H1 (cell line): ENCODE results near the gene PPP2R2D. TPM values are rescaled to one million over a fixed set of nuclear protein-coding genes. Genes with fewer than 3 reads are reported as not detected.
A peak's percentile ranks its signal among the peaks of the same experiment; 100 is the strongest.

Source experiments
- CTCF ChIA-PET: fragments of 300-600 bp; sonication (Branson Sonifier 250); formaldehyde crosslinking; loops from one replicate; lab custom pipeline; 2021; ENCODE audit not compliant: partially characterized antibody; lab: Charles Lee
- POLR2A ChIA-PET: fragments of 300-600 bp; sonication (Branson Sonifier 250); formaldehyde crosslinking; loops from one replicate; lab custom pipeline; 2021; ENCODE audit warnings: inconsistent platforms; ENCODE audit not compliant: partially characterized antibody; lab: Charles Lee
- DNase-seq, 2 experiments: peaks; one replicate each; pipeline versions ENCODE4 v3.0.0 to v3.0.0-alpha.2; 2010 to 2022; ENCODE audit warnings: low spot score in 2 of 2, low read depth in 1 of 2, mixed read lengths in 1 of 2
- FAIRE-seq: peaks from 2 replicates; lab custom pipeline; 2011; peaks lifted over from hg19 to GRCh38; lab: Jason Lieb, UNC
- H2AFZ ChIP-seq: 2 replicates; pipeline ENCODE4 v1.8.1; 2012; ENCODE audit warnings: low read length, inconsistent platforms
- H2AK5ac ChIP-seq: 2 replicates; pipeline ENCODE4 v1.6.1; 2013; ENCODE audit warnings: low read depth, low read length
- H2BK120ac ChIP-seq: replicated peaks from 2 replicates; pipeline ENCODE3; 2013; ENCODE audit warnings: low read depth, low read length, inconsistent platforms
- H2BK12ac ChIP-seq: 2 replicates; pipeline ENCODE4 v1.6.1; 2013; ENCODE audit warnings: low read depth, low read length
- H2BK15ac ChIP-seq: 2 replicates; pipeline ENCODE4 v1.6.1; 2013; ENCODE audit warnings: low read length
- H2BK20ac ChIP-seq: 2 replicates; pipeline ENCODE4 v1.6.1; 2013; ENCODE audit warnings: low read length
- H2BK5ac ChIP-seq: 2 replicates; pipeline ENCODE4 v1.6.1; 2013; ENCODE audit warnings: low read depth, low read length
- H3K14ac ChIP-seq: 2 replicates; pipeline ENCODE4 v1.6.1; 2013; ENCODE audit warnings: inconsistent platforms; ENCODE audit not compliant: insufficient read length
- H3K18ac ChIP-seq: 2 replicates; pipeline ENCODE4 v1.6.1; 2013; ENCODE audit warnings: low read length; ENCODE audit errors: extremely low read depth
- H3K23ac ChIP-seq: 2 replicates; pipeline ENCODE4 v1.6.1; 2013; ENCODE audit warnings: inconsistent platforms; ENCODE audit not compliant: insufficient read length
- H3K23me2 ChIP-seq: 2 replicates; pipeline ENCODE4 v1.6.1; 2013; ENCODE audit warnings: low read depth, low read length
- H3K27ac ChIP-seq: 2 replicates; pipeline ENCODE4 v1.6.1; 2011; ENCODE audit warnings: low read depth, low read length, inconsistent platforms
- H3K27me3 ChIP-seq, 4 experiments: replicated peaks in 1 of 4; 1 replicate in 1 of 4; 2 replicates in 3 of 4; pipeline versions ENCODE4 v1.6.1 to v1.8.1; 2011 to 2013; ENCODE audit warnings: low read length in 3 of 4, mild to moderate bottlenecking in 3 of 4, inconsistent platforms in 2 of 4, mixed read lengths in 2 of 4, moderate library complexity in 1 of 4; ENCODE audit not compliant: control insufficient read depth in 3 of 4, insufficient read depth in 3 of 4; ENCODE audit errors: extremely low read depth in 1 of 4
- H3K36me3 ChIP-seq, 4 experiments: 2 replicates each; pipeline versions ENCODE4 v1.6.1 to v1.8.1; 2011 to 2013; ENCODE audit warnings: mild to moderate bottlenecking in 4 of 4, low read length in 3 of 4, moderate library complexity in 2 of 4, control low read depth in 1 of 4, inconsistent platforms in 1 of 4; ENCODE audit not compliant: insufficient read depth in 4 of 4, control insufficient read depth in 2 of 4
- H3K4ac ChIP-seq: replicated peaks from 2 replicates; pipeline ENCODE3; 2013; ENCODE audit warnings: low read length, low read depth, mixed read lengths, inconsistent platforms; ENCODE audit not compliant: insufficient read length
- H3K4me1 ChIP-seq, 4 experiments: replicated peaks in 1 of 4; 1 replicate in 1 of 4; 2 replicates in 3 of 4; pipeline versions ENCODE4 v1.6.1 to v1.8.1; 2011 to 2013; ENCODE audit warnings: low read length in 3 of 4, inconsistent platforms in 2 of 4, mixed read lengths in 1 of 4; ENCODE audit not compliant: insufficient read depth in 4 of 4, control insufficient read depth in 3 of 4
- H3K4me2 ChIP-seq, 2 experiments: 2 replicates each; pipeline versions ENCODE4 v1.6.1 to v1.8.1; 2011 to 2013; ENCODE audit warnings: low read depth in 2 of 2, low read length in 2 of 2, control low read depth in 1 of 2, inconsistent platforms in 1 of 2, mild to moderate bottlenecking in 1 of 2; ENCODE audit not compliant: insufficient read depth in 1 of 2
- H3K4me3 ChIP-seq, 4 experiments: fragments of 200-600, 300-600 bp in 1 of 4; sonication (generic), shearing (Covaris generic), sonication (Bioruptor Twin) in 1 of 4; 2 replicates each; pipeline versions ENCODE4 v1.5.1 to v1.8.1; 2011 to 2016; ENCODE audit warnings: low read length in 4 of 4, low read depth in 3 of 4, control low read depth in 2 of 4, inconsistent platforms in 2 of 4, mild to moderate bottlenecking in 2 of 4, mixed read lengths in 1 of 4, moderate library complexity in 1 of 4; ENCODE audit not compliant: insufficient read depth in 2 of 4; ENCODE audit errors: extremely low read depth in 1 of 4
- H3K56ac ChIP-seq: replicated peaks from 2 replicates; pipeline ENCODE3; 2013; ENCODE audit warnings: low read depth, mild to moderate bottlenecking, mixed read lengths, low read length, inconsistent platforms; ENCODE audit not compliant: insufficient read length
- H3K79me1 ChIP-seq: 2 replicates; pipeline ENCODE4 v1.6.1; 2013; ENCODE audit warnings: low read depth, low read length, control low read depth
- H3K79me2 ChIP-seq, 2 experiments: 2 replicates each; pipeline versions ENCODE4 v1.6.1 to v1.8.1; 2012 to 2013; ENCODE audit warnings: low read length in 2 of 2, mild to moderate bottlenecking in 2 of 2, inconsistent platforms in 1 of 2; ENCODE audit not compliant: insufficient read depth in 2 of 2, control insufficient read depth in 1 of 2
- H3K9ac ChIP-seq, 4 experiments: replicated peaks in 1 of 4; 1 replicate in 1 of 4; 2 replicates in 3 of 4; pipeline versions ENCODE4 v1.6.1 to v1.8.1; 2011 to 2013; ENCODE audit warnings: low read depth in 3 of 4, low read length in 3 of 4, control low read depth in 2 of 4, mild to moderate bottlenecking in 2 of 4, moderate library complexity in 2 of 4, inconsistent platforms in 1 of 4; ENCODE audit errors: extremely low read depth in 1 of 4
- H3K9me3 ChIP-seq, 2 experiments: 2 replicates each; pipeline versions ENCODE4 v1.6.1 to v1.8.1; 2012 to 2013; ENCODE audit warnings: mild to moderate bottlenecking in 2 of 2, moderate library complexity in 2 of 2, control low read depth in 1 of 2, inconsistent platforms in 1 of 2, low read depth in 1 of 2, low read length in 1 of 2, mixed read lengths in 1 of 2; ENCODE audit not compliant: insufficient read depth in 2 of 2
- H4K20me1 ChIP-seq, 2 experiments: replicated peaks in 1 of 2; 2 replicates each; pipeline versions ENCODE3 to v1.8.1; 2011 to 2013; ENCODE audit warnings: inconsistent platforms in 2 of 2, low read length in 2 of 2, mild to moderate bottlenecking in 1 of 2; ENCODE audit not compliant: insufficient read depth in 2 of 2, control insufficient read depth in 1 of 2
- H4K5ac ChIP-seq: 2 replicates; pipeline ENCODE4 v1.6.1; 2013; ENCODE audit warnings: low read length, low read depth, mixed read lengths, inconsistent platforms; ENCODE audit not compliant: insufficient read length
- H4K8ac ChIP-seq: 2 replicates; pipeline ENCODE4 v1.8.0; 2013; ENCODE audit warnings: mild to moderate bottlenecking, moderate library complexity, low read length, inconsistent platforms; ENCODE audit not compliant: insufficient read depth; ENCODE audit errors: extremely low read depth
- H4K91ac ChIP-seq: replicated peaks from 2 replicates; pipeline ENCODE3; 2013; ENCODE audit warnings: low read length, mixed read lengths, inconsistent platforms; ENCODE audit not compliant: insufficient read length
- FOSL1 ChIP-seq: IDR thresholded peaks from 2 replicates; pipeline ENCODE4 v1.6.1; 2011; ENCODE audit warnings: mild to moderate bottlenecking, low read depth, low read length, moderate library complexity; ENCODE audit not compliant: insufficient read depth
- KDM5A ChIP-seq: fragments of 200-600 bp; IDR thresholded peaks from 2 replicates; pipeline ENCODE4 v1.7.1; 2012; ENCODE audit warnings: mild to moderate bottlenecking, low read length, inconsistent platforms, mixed read lengths
- RBBP5 ChIP-seq: IDR thresholded peaks from 2 replicates; pipeline ENCODE4 v1.7.1; 2012; ENCODE audit warnings: low read depth, mild to moderate bottlenecking, inconsistent platforms, low read length, moderate library complexity, borderline replicate concordance
- TCF12 ChIP-seq: IDR thresholded peaks from 2 replicates; pipeline ENCODE4 v1.6.1; 2011; ENCODE audit warnings: low read depth, mild to moderate bottlenecking, low read length
- USF2 ChIP-seq: IDR thresholded peaks from 2 replicates; pipeline ENCODE4 v1.6.1; 2011; ENCODE audit warnings: low read length, improper control_type of control experiment
- WGBS, 2 experiments: shearing (Covaris generic) in 1 of 2; methylation state at CpG; one replicate each; pipeline versions ENCODE4 v1.1.6 to v1.1.7; 2013 to 2015; ENCODE audit warnings: low lambda C conversion rate in 2 of 2, mixed read lengths in 2 of 2, inconsistent platforms in 1 of 2, low coverage in 1 of 2, missing lambda C conversion rate in 1 of 2; ENCODE audit not compliant: insufficient replicate concordance in 2 of 2, insufficient coverage in 1 of 2, insufficient read length in 1 of 2; ENCODE audit errors: extremely low coverage in 1 of 2, missing lambda C conversion rate in 1 of 2; 5-methylcytosine and 5-hydroxymethylcytosine counted together
- polyA plus RNA-seq, 7 experiments: library from polyadenylated mRNA; depleted of rRNA in 3 of 7; stranded (reverse) in 5 of 7; unstranded in 2 of 7; fragments of >200 nt in 5 of 7; fragments of 200-250 nt in 2 of 7; gene quantifications; 1 replicate in 5 of 7; 2 replicates in 1 of 7; 4 replicates in 1 of 7; pipeline versions ENCODE4 v1.2.1 to v1.2.3, GENCODE V29; 2011 to 2013; ENCODE audit warnings: missing spikeins in 2 of 7, mixed read lengths in 2 of 7
- total RNA-seq: library from RNA; stranded (reverse); fragmentation: NEBNext Ultra II Directional; extraction: Animal tissue kit (Norgen Biotek cat#: 25700); gene quantifications from 2 replicates; pipeline ENCODE4 v1.2.1, GENCODE V29; 2021

PPP2R2D gene
- total and polyA plus RNA-seq, 2 of the 8 experiments (the other 6 are each of a cell fraction or from before 2014, with no cell fraction given): 25.4 to 32.8 TPM

GRCh38 chr10:131890276-131891195 is 10.3 kb upstream of the PPP2R2D start:
- H3K4ac ChIP-seq: no peak overlapping the region
- no peak overlapping the region for H3K23ac ChIP-seq
- no peak overlapping the region for H3K18ac ChIP-seq
- peak overlapping the region; percentile 79 for H2AFZ ChIP-seq
- 0 out of 2 replicates have a peak, but pooled peaks cover 2% of the 10 kb centered on the region for H3K79me1 ChIP-seq
- H3K27me3 ChIP-seq: peaks cover 0 to 3% (median 0%) of the 10 kb centered on the region in 4 experiments; a peak in 1 of 7 replicates
- H4K8ac ChIP-seq: no peak overlapping the region
- peak overlapping the region; percentile 50; the same call in 1 of the 2 replicates for H2BK15ac ChIP-seq
- no peak overlapping the region for H3K4me2 ChIP-seq
- H2AK5ac ChIP-seq: peak overlapping the region; percentile 53; the same call in 1 of the 2 replicates
- no peak overlapping the region for H3K14ac ChIP-seq
- H2BK5ac ChIP-seq: peak overlapping the region; percentile 10; the same call in 1 of the 2 replicates
- peaks cover 7% of the 10 kb centered on the region; the same call in 1 of the 2 replicates for H3K23me2 ChIP-seq
- no peaks in the 10 kb centered on the region; a peak in 1 of 4 replicates for H3K9me3 ChIP-seq
- no peak overlapping the region for H3K4me3 ChIP-seq
- peaks cover 0 to 6% of the 10 kb centered on the region in 2 experiments for H4K20me1 ChIP-seq
- WGBS, 2 experiments: 90% methylated on average over 11 of the region's 11 CpGs; no CpG with 5 or more reads in 1 of the 2 experiments
- no peak for FAIRE-seq
- no peaks in the 10 kb centered on the region for H3K36me3 ChIP-seq
- no peak overlapping the region for H4K91ac ChIP-seq
- H3K9ac ChIP-seq: no peak overlapping the region; a peak in 1 of 7 replicates
- H3K79me2 ChIP-seq: no peaks in the 10 kb centered on the region
- no peak overlapping the region for H4K5ac ChIP-seq
- ChIA-PET POLR2A (interaction anchor here (2.0 kb wide), 1 partner anchor 10 kb away, joined by 12 read pairs; the partner anchor contains the start of gene PPP2R2D), CTCF (interaction anchor here (1.4 to 2.7 kb wide), 3 partner anchors 9 to 53 kb away, joined by 5 to 12 read pairs (median 6); partner anchors contain the start of gene PPP2R2D)
- no peak for DNase-seq
- 0 out of 2 replicates have a peak overlapping the region, but pooled peaks have one; percentile 55 for H2BK12ac ChIP-seq
- no peak overlapping the region for H3K27ac ChIP-seq
- no peak overlapping the region; the same call in 1 of the 2 replicates for H2BK20ac ChIP-seq
- peak overlapping the region; percentile 53 for H3K56ac ChIP-seq
- H2BK120ac ChIP-seq: no peak overlapping the region
- H3K4me1 ChIP-seq: peaks cover 0 to 7% (median 4%) of the 10 kb centered on the region in 4 experiments; a peak in 5 of 7 replicates
- no peak for TF ChIP-seq TCF12
- no peak for TF ChIP-seq FOSL1
- no peak for TF ChIP-seq RBBP5
- no peak for TF ChIP-seq USF2
- TF ChIP-seq KDM5A: no peak
